Aorta (tissue), 5 donors: ENCODE measurements around the gene ANXA8L1. TPM values are rescaled to one million over a fixed set of nuclear protein-coding genes. Genes with fewer than 3 reads are reported as not detected.
"Not testable (repeated sequence)": the region's sequence is repeated elsewhere in the genome, so short reads cannot be mapped to it uniquely, and the experiment has no call there.

ENCODE experiments used
- ATAC-seq: fragments of 200-7000 bp; cut with Tn5 transposase; one replicate; pipeline ENCODE4 v1.9.1; 2022; ENCODE audit warnings: moderate library complexity; ENCODE audit not compliant: low FRiP score
- DNase-seq, 2 donors: peaks; one replicate each; pipeline ENCODE4 v3.0.0-alpha.2; 2020
- H3K27ac ChIP-seq, 2 donors: one replicate each; pipeline ENCODE4 v1.5.1; 2013; ENCODE audit warnings: low read length in 2 of 2, mild to moderate bottlenecking in 2 of 2, moderate library complexity in 2 of 2, control low read depth in 1 of 2, inconsistent platforms in 1 of 2, low read depth in 1 of 2
- H3K27me3 ChIP-seq, 2 donors: one replicate each; pipeline ENCODE4 v1.6.1; 2013; ENCODE audit warnings: control low read depth in 1 of 2, low read length in 1 of 2, mild to moderate bottlenecking in 1 of 2, moderate library complexity in 1 of 2; ENCODE audit not compliant: insufficient read depth in 2 of 2, control insufficient read depth in 1 of 2
- H3K36me3 ChIP-seq, 2 donors: one replicate each; pipeline ENCODE4 v1.6.1; 2013; ENCODE audit warnings: control low read depth in 1 of 2, low read length in 1 of 2, mild to moderate bottlenecking in 1 of 2; ENCODE audit not compliant: insufficient read depth in 2 of 2, control insufficient read depth in 1 of 2
- H3K4me1 ChIP-seq, 2 donors: one replicate each; pipeline ENCODE4 v1.6.1; 2013; ENCODE audit warnings: low read length in 2 of 2, control low read depth in 1 of 2, mild to moderate bottlenecking in 1 of 2, moderate library complexity in 1 of 2; ENCODE audit not compliant: insufficient read depth in 2 of 2, control insufficient read depth in 1 of 2
- H3K4me3 ChIP-seq, 2 donors: one replicate each; pipeline ENCODE4 v1.5.1; 2013; ENCODE audit warnings: low read length in 2 of 2, control low read depth in 1 of 2, mild to moderate bottlenecking in 1 of 2
- H3K9me3 ChIP-seq: one replicate; pipeline ENCODE4 v1.6.1; 2013; ENCODE audit warnings: mild to moderate bottlenecking, low read length; ENCODE audit not compliant: control insufficient read depth
- WGBS, 2 donors: extraction: QIAGEN DNeasy Blood & Tissue Kit; methylation state at CpG; one replicate each; pipeline ENCODE4 v1.1.7; 2013; 5-methylcytosine and 5-hydroxymethylcytosine counted together
- intact Hi-C, 2 donors: fragments of 100-400 bp; cut with DNase I; formaldehyde crosslinking; loops; one replicate each; pipeline versions ENCODE4 v1.14.2 to v1.15.0; 2022
- polyA plus RNA-seq, 2 donors: library from polyadenylated mRNA; stranded (reverse); fragments of 200-250 nt; gene quantifications; one replicate each; pipeline ENCODE4 v1.2.3, GENCODE V29; 2013
- total RNA-seq, 2 donors: library from RNA; stranded (reverse); fragmentation: NEBNext Ultra II Directional; extraction: Animal tissue kit (Norgen Biotek cat#: 25700); gene quantifications; one replicate each; pipeline ENCODE4 v1.2.1, GENCODE V29; 2021
- donor health status: healthy with polysubstance abuse.
- donor health status: Bipolar disorder and iron deficiency.
- donor health status: DM: no; HTN: no; CAD: no.
- donor health status: DM: no; HTN: no; CAD: no.
- donor health status: DM: yes; HTN: yes; CAD: no.

The ANXA8L1 gene
- total and polyA plus RNA-seq, 4 donors: 0.13 TPM; not detected in 3

DNA sequence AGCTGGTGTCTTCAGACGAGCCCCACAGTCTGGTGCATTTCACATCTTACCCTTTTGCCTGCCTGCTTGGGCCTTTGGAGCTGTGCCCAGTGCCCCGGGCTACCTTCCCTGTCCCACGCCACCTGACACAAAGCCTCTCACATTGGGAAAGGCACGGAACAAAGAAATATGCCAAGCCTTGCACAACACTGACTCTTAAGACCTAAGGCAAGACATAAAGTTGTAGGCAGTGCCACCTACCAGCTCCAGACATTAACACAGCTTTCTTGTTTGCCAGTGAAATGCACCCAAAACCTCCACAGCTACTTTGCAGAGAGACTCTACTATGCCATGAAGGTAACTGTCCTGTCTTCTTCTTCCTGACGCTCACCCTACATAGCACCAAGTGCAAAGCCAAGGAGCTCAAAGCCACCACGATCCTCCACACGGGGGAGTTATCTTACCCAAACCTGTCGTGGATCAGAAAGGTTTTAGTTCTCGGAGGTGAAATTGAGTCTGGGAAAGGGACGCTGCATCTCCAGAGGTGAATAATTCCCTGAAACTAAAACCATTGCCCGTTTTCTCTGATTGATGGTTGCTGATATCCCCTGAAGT lies 11.8 kb downstream of the ANXA8L1 start:
- ATAC-seq, H3K27me3 ChIP-seq, H3K4me1 ChIP-seq, H3K27ac ChIP-seq, H3K36me3 ChIP-seq, intact Hi-C loops, DNase-seq, H3K9me3 ChIP-seq, H3K4me3 ChIP-seq: not testable (repeated sequence)
- no CpG with 5 or more reads among the region's 11 CpGs for WGBS, 2 donors

DNA sequence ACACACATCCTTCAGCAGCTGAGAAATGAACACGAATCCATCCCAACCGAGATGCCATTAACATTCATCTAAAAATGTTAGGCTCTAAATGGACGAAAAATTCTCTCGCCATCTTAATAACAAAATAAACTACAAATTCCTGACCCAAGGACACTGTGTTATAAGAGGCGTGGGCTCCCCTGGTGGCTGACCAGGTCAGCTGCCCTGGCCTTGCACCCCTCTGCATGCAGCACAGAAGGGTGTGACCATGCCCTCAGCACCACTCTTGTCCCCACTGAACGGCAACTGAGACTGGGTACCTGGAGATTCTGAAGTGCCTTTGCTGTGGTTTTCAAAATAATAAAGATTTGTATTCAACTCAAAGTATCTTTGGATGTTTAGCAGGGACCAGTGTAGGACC lies 15.8 kb downstream of the ANXA8L1 start:
- H3K27me3 ChIP-seq, H3K9me3 ChIP-seq, H3K4me1 ChIP-seq, ATAC-seq, H3K4me3 ChIP-seq, intact Hi-C loops, H3K27ac ChIP-seq, H3K36me3 ChIP-seq, DNase-seq: not testable (repeated sequence)
- WGBS, 2 donors: 69 to 85% methylated on average over 2 to 4 of the region's 6 CpGs

DNA sequence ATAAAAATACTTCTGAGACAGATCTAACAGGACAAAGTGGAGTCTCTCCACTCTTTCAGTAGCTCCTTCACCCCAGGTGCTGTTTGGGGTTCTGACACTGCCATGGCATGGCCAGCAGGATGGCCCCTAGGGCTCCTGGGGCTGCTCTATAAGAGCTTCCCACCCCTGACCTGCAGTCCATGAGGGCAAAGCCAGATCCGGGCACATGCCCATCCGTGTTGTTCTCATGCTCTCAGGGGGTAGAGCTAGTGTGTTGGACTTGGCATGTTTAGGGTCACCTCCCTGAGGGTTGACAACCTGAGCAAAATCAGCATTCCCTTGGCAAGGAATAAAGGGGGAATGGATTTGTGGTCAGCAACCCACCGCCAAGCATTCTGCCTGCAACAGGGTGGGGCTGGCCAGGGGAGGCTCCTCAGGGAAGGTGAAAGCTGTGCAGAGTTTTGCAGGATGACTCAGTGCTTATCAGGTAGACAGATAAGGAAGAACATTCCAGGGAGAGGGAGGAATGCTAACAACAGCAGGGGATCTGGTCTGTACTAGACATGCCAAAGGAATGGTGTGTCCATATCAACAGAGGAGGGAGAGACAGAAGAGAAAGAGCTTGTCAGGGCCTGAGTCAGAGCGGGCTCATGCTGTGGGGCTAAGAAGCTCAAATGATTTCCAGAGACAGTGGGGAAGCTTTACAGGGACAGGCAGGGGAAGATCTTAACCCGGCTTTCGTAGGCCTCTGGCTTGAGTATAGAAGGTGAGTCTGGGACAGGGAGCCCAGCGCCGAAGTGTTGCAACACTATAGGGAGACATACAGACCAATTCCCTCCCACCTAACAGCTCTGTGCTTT lies 21.1 kb downstream of the ANXA8L1 start:
- H3K9me3 ChIP-seq, H3K36me3 ChIP-seq, intact Hi-C loops, H3K4me1 ChIP-seq, H3K4me3 ChIP-seq, H3K27me3 ChIP-seq, H3K27ac ChIP-seq, ATAC-seq, DNase-seq: not testable (repeated sequence)
- 96 to 97% methylated on average over 7 to 8 of the region's 8 CpGs for WGBS, 2 donors

DNA sequence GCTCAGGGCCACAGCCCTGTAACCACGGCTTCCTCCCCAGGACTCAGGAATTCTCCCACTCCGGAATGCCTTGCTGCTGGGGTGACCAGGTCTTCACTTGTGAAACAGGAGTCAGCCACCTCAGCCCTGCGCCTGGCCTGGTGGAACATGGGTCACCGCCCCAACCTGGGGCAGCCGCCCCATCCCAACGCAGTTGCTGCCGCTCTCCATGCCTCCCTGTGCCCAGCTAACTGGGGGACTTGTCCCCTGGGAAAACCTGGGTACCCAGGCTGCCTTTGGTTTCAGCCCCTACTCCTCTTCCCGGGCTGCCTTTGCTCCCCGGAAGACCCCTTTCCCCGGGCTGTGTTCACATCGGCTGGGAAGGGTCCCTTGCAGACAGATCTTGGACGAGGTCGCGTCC lies 22.2 kb downstream of the ANXA8L1 start:
- DNase-seq (peak in 1 of 2 donors; percentile 47), ATAC-seq (peak; percentile 43)
- WGBS, 2 donors: 43 to 71% methylated on average over 3 to 11 of the region's 14 CpGs
- H3K4me3 ChIP-seq, intact Hi-C loops, H3K36me3 ChIP-seq, H3K27ac ChIP-seq, H3K4me1 ChIP-seq, H3K27me3 ChIP-seq, H3K9me3 ChIP-seq: not testable (repeated sequence)

DNA sequence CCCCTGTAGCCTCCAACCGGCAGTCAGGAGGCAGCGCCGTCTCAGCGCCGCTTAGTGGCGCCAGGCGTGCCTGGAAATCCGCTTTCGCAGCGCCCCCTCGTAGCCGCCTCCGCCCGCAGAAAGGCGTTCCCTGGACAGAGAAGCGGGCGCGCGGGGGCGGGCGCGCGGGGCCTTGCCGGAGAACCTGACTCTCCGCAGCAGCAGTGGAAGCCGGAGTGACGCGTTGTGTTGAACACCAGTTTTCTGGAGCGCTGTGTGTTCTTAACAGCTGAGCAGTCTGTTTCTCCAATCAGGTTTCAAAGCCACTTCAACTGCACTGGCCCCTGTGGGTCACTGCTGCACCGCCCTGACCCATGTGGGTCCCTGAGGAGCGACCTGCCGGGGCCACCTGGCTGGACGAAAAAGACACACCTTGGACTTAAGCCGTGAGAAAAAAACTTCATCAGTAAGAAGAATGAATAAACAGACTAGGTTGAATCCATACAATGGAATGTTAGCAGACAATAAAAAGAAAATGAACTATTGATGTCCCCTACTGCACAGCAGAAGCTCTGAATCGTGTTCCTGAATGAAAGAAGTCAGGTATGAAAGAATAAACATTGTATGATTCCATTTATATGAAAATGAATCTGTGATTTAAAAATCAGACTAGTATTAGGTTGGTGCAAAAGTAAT lies 22.8 kb downstream of the ANXA8L1 start:
- not testable (repeated sequence) for H3K27ac ChIP-seq

DNA sequence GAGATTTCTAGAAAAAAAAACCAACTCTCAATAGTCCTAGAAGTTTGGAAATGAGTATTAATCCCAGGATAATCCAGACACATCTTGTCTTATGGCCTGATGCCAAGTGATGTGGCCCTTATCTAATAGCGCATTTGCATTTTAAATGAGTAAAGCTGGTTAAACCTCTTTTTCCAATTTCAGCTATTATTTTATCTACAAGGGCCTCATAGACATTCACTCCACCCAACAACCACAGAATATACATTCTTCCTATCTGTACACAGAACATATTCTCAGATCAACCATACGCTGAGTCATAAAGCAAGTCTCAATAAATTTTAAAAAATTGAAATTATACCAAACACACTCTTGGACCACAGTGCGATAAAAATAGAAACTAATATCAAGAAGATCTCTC lies 34.0 kb downstream of the ANXA8L1 start:
- H3K4me1 ChIP-seq, H3K4me3 ChIP-seq, H3K36me3 ChIP-seq, H3K9me3 ChIP-seq, DNase-seq, intact Hi-C loops, H3K27ac ChIP-seq, ATAC-seq, H3K27me3 ChIP-seq: not testable (repeated sequence)
- 95 to 98% methylated on average over 3 of the region's 3 CpGs for WGBS, 2 donors

More for the DNA sequence above, 22.8 kb downstream of the ANXA8L1 start:
- H3K36me3 ChIP-seq, intact Hi-C loops, H3K4me1 ChIP-seq, H3K9me3 ChIP-seq, H3K4me3 ChIP-seq, H3K27me3 ChIP-seq, DNase-seq: not testable (repeated sequence)
- ATAC-seq: peak; percentile 92
- 4 to 6% methylated on average over 7 to 11 of the region's 35 CpGs for WGBS, 2 donors

DNA sequence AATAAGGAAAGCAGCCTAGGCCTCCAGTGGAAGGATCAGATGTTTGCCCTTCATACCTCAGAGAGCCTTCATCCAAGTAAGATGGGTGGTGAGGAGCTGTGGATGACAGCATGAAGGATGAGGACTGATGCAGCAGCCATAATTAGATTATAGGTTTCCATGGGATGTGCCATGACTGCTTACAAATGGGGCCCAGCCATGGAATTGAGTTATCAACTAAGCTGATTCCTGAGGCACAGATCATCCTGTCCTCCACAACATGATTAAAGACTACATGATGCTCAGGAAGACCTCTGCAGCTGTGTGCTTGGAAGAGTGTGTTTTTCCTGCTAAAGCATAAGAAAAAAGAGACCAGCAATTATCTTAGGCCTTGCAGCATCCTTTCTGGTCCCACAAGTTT lies 35.5 kb downstream of the ANXA8L1 start:
- DNase-seq, H3K9me3 ChIP-seq, H3K27me3 ChIP-seq, H3K36me3 ChIP-seq, H3K4me1 ChIP-seq, intact Hi-C loops, H3K27ac ChIP-seq, ATAC-seq, H3K4me3 ChIP-seq: not testable (repeated sequence)

DNA sequence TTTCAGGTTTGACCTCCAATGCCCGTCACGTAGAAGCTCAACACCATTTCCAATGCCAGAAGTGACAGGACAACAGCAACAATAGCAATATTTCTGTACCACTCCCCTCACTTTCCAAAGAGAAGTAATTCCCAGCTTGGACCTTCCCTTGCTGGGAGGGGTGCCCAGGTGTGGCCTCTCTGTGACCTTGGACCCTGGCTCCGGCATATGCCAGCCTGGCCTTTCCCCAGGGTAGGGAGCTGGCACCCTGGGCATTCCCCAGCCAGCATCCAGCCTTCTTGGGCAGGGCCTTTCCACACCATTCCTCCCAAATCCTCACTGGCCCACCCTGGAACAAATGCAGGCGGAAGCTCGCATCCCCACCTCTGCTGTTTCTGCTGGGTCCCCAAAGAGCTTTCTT lies 37.1 kb downstream of the ANXA8L1 start:
- H3K27ac ChIP-seq, DNase-seq, H3K9me3 ChIP-seq, intact Hi-C loops, H3K4me3 ChIP-seq, H3K36me3 ChIP-seq, H3K4me1 ChIP-seq, ATAC-seq, H3K27me3 ChIP-seq: not testable (repeated sequence)
- WGBS, 2 donors: no CpG with 5 or more reads among the region's 5 CpGs
